Smooth muscle cell (in vitro differentiated cells): ENCODE data around the gene BOD1L1. TPM values are rescaled to one million over a fixed set of nuclear protein-coding genes. Genes with fewer than 3 reads are reported as not detected.

Experiments used
- DNase-seq: peaks from one replicate; lab custom pipeline; 2025; ENCODE audit not compliant: unreplicated experiment; lab: John Stamatoyannopoulos, UW
- H2AFZ ChIP-seq: fragments of 200-600 bp; sonication (generic); 2 replicates; pipeline ENCODE4 v1.6.0; 2016; ENCODE audit warnings: antibody characterized with exemption, low read depth, mild to moderate bottlenecking
- H3F3A ChIP-seq: fragments of 200-600 bp; sonication (generic); 2 replicates; pipeline ENCODE4 v1.6.0; 2017; ENCODE audit warnings: antibody characterized with exemption, low read depth
- H3K27ac ChIP-seq: fragments of 200-600 bp; sonication (generic); 2 replicates; pipeline ENCODE4 v1.5.1; 2016; ENCODE audit warnings: low read depth, mild to moderate bottlenecking
- H3K27me3 ChIP-seq: fragments of 200-600 bp; sonication (generic); 2 replicates; pipeline ENCODE4 v1.6.1; 2016; ENCODE audit warnings: low read depth, mild to moderate bottlenecking
- H3K36me3 ChIP-seq: fragments of 200-600 bp; sonication (generic); 2 replicates; pipeline ENCODE4 v1.5.1; 2016; ENCODE audit warnings: low read depth
- H3K4me1 ChIP-seq: fragments of 200-600 bp; sonication (generic); 2 replicates; pipeline ENCODE4 v1.5.1; 2016; ENCODE audit warnings: low read depth
- H3K4me2 ChIP-seq: fragments of 200-600 bp; sonication (generic); 2 replicates; pipeline ENCODE4 v1.6.0; 2016; ENCODE audit warnings: mild to moderate bottlenecking
- H3K4me3 ChIP-seq: fragments of 200-600 bp; sonication (generic); 2 replicates; pipeline ENCODE4 v1.5.1; 2016; ENCODE audit warnings: mild to moderate bottlenecking
- H3K79me2 ChIP-seq: fragments of 200-600 bp; sonication (generic); 2 replicates; pipeline ENCODE4 v1.6.0; 2016; ENCODE audit warnings: low read depth, mild to moderate bottlenecking
- H3K9ac ChIP-seq: fragments of 200-600 bp; sonication (generic); 2 replicates; pipeline ENCODE4 v1.6.0; 2016; ENCODE audit warnings: low read depth
- H3K9me3 ChIP-seq: fragments of 200-600 bp; sonication (generic); replicated peaks from 2 replicates; pipeline ENCODE4 v1.5.1; 2016; ENCODE audit warnings: low read depth
- H4K20me1 ChIP-seq: fragments of 200-600 bp; sonication (generic); 2 replicates; pipeline ENCODE4 v1.6.0; 2016; ENCODE audit warnings: low read depth
- CTCF ChIP-seq: fragments of 200-600 bp; sonication (generic); IDR thresholded peaks from 2 replicates; pipeline ENCODE4 v1.5.1; 2017; ENCODE audit warnings: borderline replicate concordance, mild to moderate bottlenecking, antibody characterized with exemption; ENCODE audit not compliant: insufficient read depth, poor library complexity, severe bottlenecking
- WGBS: methylation state at CpG from one replicate; pipeline ENCODE4 v1.1.7; 2016; ENCODE audit warnings: low lambda C conversion rate; 5-methylcytosine and 5-hydroxymethylcytosine counted together
- polyA plus RNA-seq: library from polyadenylated mRNA; unstranded; fragments of >200 nt; fragmentation: Nextera tagmentation; extraction: Ambion mirVana; gene quantifications from 2 replicates; pipeline ENCODE4 v1.2.1, GENCODE V29; 2016
- total RNA-seq: library from RNA; depleted of rRNA; stranded (reverse); fragments of >200 nt; gene quantifications from 2 replicates; pipeline ENCODE4 v1.2.3, GENCODE V29; 2014

The BOD1L1 gene
- total and polyA plus RNA-seq, 2 experiments from 2014 or later: 9.8 to 30.9 TPM

GRCh38 chr4:13616597-13616996 lies 10.9 kb downstream of the BOD1L1 start:
- Histone ChIP-seq H3K9ac (no peak overlapping the region), H3F3A (no peaks in the 10 kb centered on the region), H3K9me3 (no peaks in the 10 kb centered on the region), H3K4me1 (no peaks in the 10 kb centered on the region), H2AFZ (no peak overlapping the region), H3K79me2 (peaks cover 14% of the 10 kb centered on the region), H3K27me3 (no peaks in the 10 kb centered on the region), H3K27ac (no peak overlapping the region), H3K4me2 (no peak overlapping the region), H3K4me3 (no peak overlapping the region), H4K20me1 (peaks cover 28% of the 10 kb centered on the region), H3K36me3 (peaks cover 28% of the 10 kb centered on the region)
- no peak for TF ChIP-seq CTCF
- DNase-seq: no peak
- over 99% methylated on average over 4 of the region's 4 CpGs for WGBS

- Histone ChIP-seq H2AFZ (no peak overlapping the region), H3K36me3 (peaks cover 38% of the 10 kb centered on the region), H3K4me1 (no peaks in the 10 kb centered on the region), H3K9ac (no peak overlapping the region), H3K9me3 (no peaks in the 10 kb centered on the region), H3K79me2 (peaks cover 1% of the 10 kb centered on the region), H3F3A (no peaks in the 10 kb centered on the region), H3K27me3 (no peaks in the 10 kb centered on the region), H4K20me1 (peaks cover 14% of the 10 kb centered on the region), H3K4me2 (no peak overlapping the region), H3K4me3 (no peak overlapping the region), H3K27ac (no peak overlapping the region)
- 100% methylated on average over 3 of the region's 3 CpGs for WGBS
- no peak for TF ChIP-seq CTCF
- DNase-seq: no peak
Observed at GRCh38 chr4:13615161-13615560, 12.4 kb downstream of the BOD1L1 start.

- H3K36me3 ChIP-seq: peaks cover 52% of the 10 kb centered on the region
- 75% methylated on average over 4 of the region's 4 CpGs for WGBS
- no peak overlapping the region for H3K4me2 ChIP-seq
- H3K27me3 ChIP-seq: no peaks in the 10 kb centered on the region
- TF ChIP-seq CTCF: no peak
- H3K4me1 ChIP-seq: no peaks in the 10 kb centered on the region
- no peak for DNase-seq
- no peak overlapping the region for H3K4me3 ChIP-seq
- no peaks in the 10 kb centered on the region for H3F3A ChIP-seq
- no peaks in the 10 kb centered on the region for H3K9me3 ChIP-seq
- no peak overlapping the region for H3K9ac ChIP-seq
- H3K79me2 ChIP-seq: no peaks in the 10 kb centered on the region
- H4K20me1 ChIP-seq: peaks cover 7% of the 10 kb centered on the region
- H3K27ac ChIP-seq: no peak overlapping the region
- H2AFZ ChIP-seq: no peak overlapping the region
Observed at GRCh38 chr4:13612569-13612968, 15.0 kb downstream of the BOD1L1 start.

- Histone ChIP-seq H2AFZ (no peak overlapping the region), H3K27ac (no peak overlapping the region), H3K79me2 (no peaks in the 10 kb centered on the region), H3K9ac (no peak overlapping the region), H3F3A (no peaks in the 10 kb centered on the region), H4K20me1 (peaks cover 7% of the 10 kb centered on the region), H3K4me1 (no peaks in the 10 kb centered on the region), H3K4me2 (no peak overlapping the region), H3K27me3 (no peaks in the 10 kb centered on the region), H3K36me3 (peaks cover 59% of the 10 kb centered on the region), H3K9me3 (no peaks in the 10 kb centered on the region), H3K4me3 (no peak overlapping the region)
- 90% methylated on average over 3 of the region's 3 CpGs for WGBS
- no peak for DNase-seq
- TF ChIP-seq CTCF: no peak
Observed at GRCh38 chr4:13611283-13611842, 16.2 kb downstream of the BOD1L1 start.
